DND-41 (cell line): Measurements from ENCODE around the gene GTF2H2.
"Not testable (repeated sequence)": the region's sequence is repeated elsewhere in the genome, so short reads cannot be mapped to it uniquely, and the experiment has no call there.

Source experiments
- EZH2 ChIP-seq: IDR thresholded peaks from 3 replicates; pipeline ENCODE4 v1.6.1; 2012; ENCODE audit warnings: borderline replicate concordance, low read depth, mild to moderate bottlenecking, moderate library complexity, low read length, inconsistent platforms; ENCODE audit not compliant: severe bottlenecking
- TF ChIP-seq, protein P1 (sequence below): IDR thresholded peaks from 2 replicates; pipeline ENCODE4 v1.5.1; 2012; ENCODE audit warnings: borderline replicate concordance, low read length, moderate library complexity, mild to moderate bottlenecking; ENCODE audit not compliant: poor library complexity, severe bottlenecking; ENCODE audit errors: extremely low read depth

DNA sequence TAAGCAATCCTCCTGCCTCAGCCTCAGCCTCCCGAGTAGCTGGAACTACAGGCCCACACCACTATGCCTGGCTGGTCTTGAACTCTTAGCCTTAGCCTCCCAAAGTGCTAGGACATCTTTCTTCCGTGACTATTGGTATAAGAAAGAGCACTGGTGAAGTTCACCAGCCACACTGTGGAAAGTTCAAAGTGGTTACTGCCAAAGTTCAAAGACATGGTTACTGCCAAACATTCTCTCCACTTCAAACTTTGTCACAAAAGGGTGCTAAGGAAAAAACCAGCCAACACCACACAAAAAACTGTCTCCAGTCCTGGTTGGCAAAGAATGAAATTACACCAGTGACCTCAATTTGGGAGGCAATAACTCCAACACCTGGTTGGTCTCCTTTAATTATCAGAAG, 14.9 kb upstream of the GTF2H2 start:
- TF ChIP-seq, protein P1, sequence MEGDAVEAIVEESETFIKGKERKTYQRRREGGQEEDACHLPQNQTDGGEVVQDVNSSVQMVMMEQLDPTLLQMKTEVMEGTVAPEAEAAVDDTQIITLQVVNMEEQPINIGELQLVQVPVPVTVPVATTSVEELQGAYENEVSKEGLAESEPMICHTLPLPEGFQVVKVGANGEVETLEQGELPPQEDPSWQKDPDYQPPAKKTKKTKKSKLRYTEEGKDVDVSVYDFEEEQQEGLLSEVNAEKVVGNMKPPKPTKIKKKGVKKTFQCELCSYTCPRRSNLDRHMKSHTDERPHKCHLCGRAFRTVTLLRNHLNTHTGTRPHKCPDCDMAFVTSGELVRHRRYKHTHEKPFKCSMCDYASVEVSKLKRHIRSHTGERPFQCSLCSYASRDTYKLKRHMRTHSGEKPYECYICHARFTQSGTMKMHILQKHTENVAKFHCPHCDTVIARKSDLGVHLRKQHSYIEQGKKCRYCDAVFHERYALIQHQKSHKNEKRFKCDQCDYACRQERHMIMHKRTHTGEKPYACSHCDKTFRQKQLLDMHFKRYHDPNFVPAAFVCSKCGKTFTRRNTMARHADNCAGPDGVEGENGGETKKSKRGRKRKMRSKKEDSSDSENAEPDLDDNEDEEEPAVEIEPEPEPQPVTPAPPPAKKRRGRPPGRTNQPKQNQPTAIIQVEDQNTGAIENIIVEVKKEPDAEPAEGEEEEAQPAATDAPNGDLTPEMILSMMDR, result not testable (repeated sequence)
- TF ChIP-seq EZH2, result not testable (repeated sequence)
